GM20000 (cell line): ENCODE measurements around the gene MYO5B.

ENCODE experiments used
- DNase-seq: peaks from one replicate; pipeline ENCODE4 v3.0.0; 2012; ENCODE audit warnings: low spot score
- CTCF ChIP-seq: IDR thresholded peaks from 2 replicates; pipeline ENCODE4 v1.5.1; 2012; ENCODE audit warnings: mild to moderate bottlenecking, control low read depth; ENCODE audit errors: extremely low read depth, missing control alignments

The MYO5B gene

GRCh38 chr18:49845629-49846360 lies 349.2 kb downstream of the MYO5B start:
- no peak for DNase-seq
- TF ChIP-seq CTCF: no peak

- TF ChIP-seq CTCF: no peak
- no peak for DNase-seq
Measured at GRCh38 chr18:49844903-49845302, 350.0 kb downstream of the MYO5B start.

- no peak for DNase-seq
- no peak for TF ChIP-seq CTCF
Measured at GRCh38 chr18:49843778-49844625, 350.9 kb downstream of the MYO5B start.

GRCh38 chr18:49843131-49843530 lies 351.8 kb downstream of the MYO5B start:
- TF ChIP-seq CTCF: no peak
- DNase-seq: no peak

GRCh38 chr18:49842656-49843055 lies 352.3 kb downstream of the MYO5B start:
- TF ChIP-seq CTCF: no peak
- no peak for DNase-seq

GRCh38 chr18:49841236-49842217 lies 353.4 kb downstream of the MYO5B start:
- DNase-seq: no peak
- TF ChIP-seq CTCF: no peak
